Gastrocnemius medialis (tissue), 4 donors: ENCODE data around the gene FYTTD1.

Source experiments
- CTCF ChIP-seq, 5 experiments: fragments of 450-650 bp in 3 of 5; fragments of 200-600 bp in 2 of 5; sonication (generic) in 2 of 5; IDR thresholded peaks in 4 of 5; conservative IDR thresholded peaks in 1 of 5; 1 replicate in 4 of 5; 2 replicates in 1 of 5; pipeline ENCODE4 v1.5.1; 2016 to 2019; ENCODE audit warnings: antibody characterized with exemption in 5 of 5, mild to moderate bottlenecking in 3 of 5, moderate library complexity in 3 of 5
- POLR2A ChIP-seq, 2 donors: fragments of 450-650 bp; IDR thresholded peaks; one replicate each; pipeline ENCODE4 v1.6.1; 2017; ENCODE audit warnings: antibody characterized with exemption in 2 of 2, mild to moderate bottlenecking in 2 of 2, moderate library complexity in 2 of 2

GRCh38 chr3:197795200-197795599, 45.5 kb downstream of the FYTTD1 start:
- TF ChIP-seq CTCF (IDR thresholded peaks at IDR 0.05 in 4 of 5, conservative IDR thresholded peaks at IDR 0.05 in 1 of 5) (no peak), POLR2A (IDR thresholded peaks at IDR 0.05) (no peak)
